ENCODE results near the gene IDH2. TPM values are rescaled to one million over a fixed set of nuclear protein-coding genes. Genes with fewer than 3 reads are reported as not detected.

IDH2 gene
- total and polyA plus RNA-seq, 4 donors, result 149 to 339 (median 298) TPM

GRCh38 chr15:90062973-90063769 lies 39.1 kb downstream of the IDH2 start:
- WGBS, result 78% methylated on average over 20 of the region's 20 CpGs
- Histone ChIP-seq H3K9me3 (ENCODE audit: control insufficient read depth in 4 of 4, low read length in 3 of 4) (no peaks in the 10 kb centered on the region), H3K9ac (ENCODE audit: low read depth in 1 of 2, low read length in 2 of 2) (no peak overlapping the region), H3K36me3 (ENCODE audit: control insufficient read depth in 4 of 4, insufficient read depth in 3 of 4, low read depth in 1 of 4, low read length in 3 of 4) (peaks cover 0 to 5% (median under 1%) of the 10 kb centered on the region in 4 donors), H3K4me3 (ENCODE audit: low read depth in 1 of 3, low read length in 3 of 3) (no peak overlapping the region), H3K4me1 (ENCODE audit: control insufficient read depth in 4 of 4, insufficient read depth in 4 of 4, low read length in 3 of 4) (peaks cover 0 to 14% (median 3%) of the 10 kb centered on the region in 4 donors), H3K27me3 (ENCODE audit: control insufficient read depth in 4 of 4, insufficient read depth in 4 of 4, low read length in 3 of 4) (no peaks in the 10 kb centered on the region), H3K27ac (ENCODE audit: low read depth in 1 of 2, low read length in 2 of 2) (peak overlapping the region; percentile 65 to 79)
- no peak for TF ChIP-seq ZBTB33 (IDR thresholded peaks at IDR 0.05)
- no peak for TF ChIP-seq CTCF (IDR thresholded peaks at IDR 0.05; ENCODE audit: low read depth, low read length, missing input control)
- TF ChIP-seq TAF1 (conservative IDR thresholded peaks at IDR 0.05), result no peak
- no peak for TF ChIP-seq EGR1 (IDR thresholded peaks at IDR 0.05; ENCODE audit: low read depth in 2 of 2)
- TF ChIP-seq NR2F2 (IDR thresholded peaks at IDR 0.05), result no peak
- no peak for TF ChIP-seq HNF4A (conservative IDR thresholded peaks at IDR 0.05)
- TF ChIP-seq SP1 (IDR thresholded peaks at IDR 0.05), result no peak
- no peak for TF ChIP-seq FOXA1 (IDR thresholded peaks at IDR 0.05)
- TF ChIP-seq REST (IDR thresholded peaks at IDR 0.05), result no peak
- no peak for TF ChIP-seq RAD21 (IDR thresholded peaks at IDR 0.05)
- no peak for TF ChIP-seq MAX (IDR thresholded peaks at IDR 0.05)
- TF ChIP-seq ATF3 (IDR thresholded peaks at IDR 0.05), result no peak
- TF ChIP-seq FOXA2 (IDR thresholded peaks at IDR 0.05), result no peak
- DNase-seq (ENCODE audit: low spot score), result no peak

GRCh38 chr15:90062462-90062932 lies 39.8 kb downstream of the IDH2 start:
- no peak overlapping the region for H3K4me3 ChIP-seq (ENCODE audit: low read depth in 1 of 3, low read length in 3 of 3)
- peaks cover 0 to 14% (median 3%) of the 10 kb centered on the region in 4 donors for H3K4me1 ChIP-seq (ENCODE audit: control insufficient read depth in 4 of 4, insufficient read depth in 4 of 4, low read length in 3 of 4)
- 74% methylated on average over 16 of the region's 16 CpGs for WGBS
- peaks cover 0 to 2% (median 0%) of the 10 kb centered on the region in 4 donors for H3K36me3 ChIP-seq (ENCODE audit: control insufficient read depth in 4 of 4, insufficient read depth in 3 of 4, low read depth in 1 of 4, low read length in 3 of 4)
- no peaks in the 10 kb centered on the region for H3K9me3 ChIP-seq (ENCODE audit: control insufficient read depth in 4 of 4, low read length in 3 of 4)
- peak overlapping the region; percentile 65 to 79 for H3K27ac ChIP-seq (ENCODE audit: low read depth in 1 of 2, low read length in 2 of 2)
- H3K9ac ChIP-seq (ENCODE audit: low read depth in 1 of 2, low read length in 2 of 2), result no peak overlapping the region
- no peak for DNase-seq (ENCODE audit: low spot score)
- H3K27me3 ChIP-seq (ENCODE audit: control insufficient read depth in 4 of 4, insufficient read depth in 4 of 4, low read length in 3 of 4), result no peaks in the 10 kb centered on the region
- TF ChIP-seq CTCF (IDR thresholded peaks at IDR 0.05; ENCODE audit: low read depth, low read length, missing input control) (no peak), YY1 (IDR thresholded peaks at IDR 0.05) (no peak), SP1 (IDR thresholded peaks at IDR 0.05) (no peak), RXRA (IDR thresholded peaks at IDR 0.05) (no peak), GABPA (IDR thresholded peaks at IDR 0.05 in 1 of 2, conservative IDR thresholded peaks at IDR 0.05 in 1 of 2) (no peak), HNF4A (conservative IDR thresholded peaks at IDR 0.05) (no peak), MAX (IDR thresholded peaks at IDR 0.05) (no peak), FOXA1 (IDR thresholded peaks at IDR 0.05) (no peak), ATF3 (IDR thresholded peaks at IDR 0.05) (no peak), ZBTB33 (IDR thresholded peaks at IDR 0.05) (no peak), RAD21 (IDR thresholded peaks at IDR 0.05) (no peak), TAF1 (conservative IDR thresholded peaks at IDR 0.05) (no peak)

Data from liver (tissue), 9 donors.